Renal cortical epithelial cell (primary cell): ENCODE data around the gene GNAQ. TPM values are rescaled to one million over a fixed set of nuclear protein-coding genes. Genes with fewer than 3 reads are reported as not detected.

ENCODE experiments used
- DNase-seq: peaks from one replicate; pipeline ENCODE4 v3.0.0-alpha.2; 2011; ENCODE audit warnings: low read depth
- total RNA-seq: library from RNA; depleted of rRNA; stranded (reverse); fragments of >200 nt; gene quantifications from 2 replicates; pipeline ENCODE4 v1.2.3, GENCODE V29; 2014

The GNAQ gene
- total RNA-seq, 1 donor from 2014 or later: 65.6 TPM

- no peak for DNase-seq
Observed at GRCh38 chr9:77844415-77844814, 187.2 kb downstream of the GNAQ start.

DNA sequence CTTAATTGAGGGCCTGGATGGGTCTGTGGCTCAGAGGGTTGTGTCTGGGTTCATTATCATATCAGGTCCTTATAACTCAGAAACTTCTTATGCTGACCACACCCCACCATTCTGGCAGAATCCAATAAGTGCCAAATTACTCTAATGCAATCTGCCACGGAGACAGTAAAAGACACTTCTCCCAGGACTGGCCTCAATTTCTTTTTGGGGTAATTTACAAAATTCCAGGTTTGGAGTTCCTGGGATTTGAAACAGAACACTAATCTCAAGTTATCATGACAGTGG, 187.8 kb downstream of the GNAQ start:
- DNase-seq: no peak

DNA sequence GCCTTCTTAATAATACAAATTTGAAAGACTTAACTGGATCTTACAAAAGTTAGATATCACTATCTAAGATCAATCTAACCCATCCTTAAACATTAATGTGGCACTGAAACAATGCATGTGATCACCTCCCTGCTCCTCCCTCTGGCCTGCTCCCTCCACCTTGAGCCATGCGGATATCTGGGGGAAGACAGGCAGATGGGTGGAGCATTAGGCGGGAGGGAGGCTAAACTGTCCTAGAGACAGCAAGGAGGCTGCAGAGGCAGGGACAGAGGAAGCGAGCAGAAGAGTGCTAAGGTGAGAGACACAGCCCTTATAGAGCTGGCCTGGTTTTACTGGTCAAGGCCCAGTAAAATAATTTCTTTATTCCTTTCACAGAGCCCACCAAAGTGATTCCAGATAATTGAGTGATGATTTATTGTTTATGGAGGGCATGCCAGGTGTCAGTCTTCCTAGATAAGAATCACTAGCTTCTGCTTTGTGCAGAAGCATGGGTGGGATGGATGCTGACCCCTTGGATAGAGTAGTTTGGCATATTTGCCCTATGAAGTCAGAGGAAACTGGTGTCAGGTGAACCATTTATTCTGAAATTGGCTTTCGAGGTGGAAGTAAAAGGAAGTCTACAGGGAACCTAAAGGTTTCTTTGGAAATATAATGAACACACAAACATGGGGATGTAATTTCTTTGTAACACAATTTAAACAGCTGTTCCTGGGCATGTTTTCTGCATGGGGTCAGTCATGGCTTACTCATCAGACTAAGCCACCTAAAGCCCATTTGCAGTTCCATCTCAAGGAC, 188.3 kb downstream of the GNAQ start:
- no peak for DNase-seq

DNA sequence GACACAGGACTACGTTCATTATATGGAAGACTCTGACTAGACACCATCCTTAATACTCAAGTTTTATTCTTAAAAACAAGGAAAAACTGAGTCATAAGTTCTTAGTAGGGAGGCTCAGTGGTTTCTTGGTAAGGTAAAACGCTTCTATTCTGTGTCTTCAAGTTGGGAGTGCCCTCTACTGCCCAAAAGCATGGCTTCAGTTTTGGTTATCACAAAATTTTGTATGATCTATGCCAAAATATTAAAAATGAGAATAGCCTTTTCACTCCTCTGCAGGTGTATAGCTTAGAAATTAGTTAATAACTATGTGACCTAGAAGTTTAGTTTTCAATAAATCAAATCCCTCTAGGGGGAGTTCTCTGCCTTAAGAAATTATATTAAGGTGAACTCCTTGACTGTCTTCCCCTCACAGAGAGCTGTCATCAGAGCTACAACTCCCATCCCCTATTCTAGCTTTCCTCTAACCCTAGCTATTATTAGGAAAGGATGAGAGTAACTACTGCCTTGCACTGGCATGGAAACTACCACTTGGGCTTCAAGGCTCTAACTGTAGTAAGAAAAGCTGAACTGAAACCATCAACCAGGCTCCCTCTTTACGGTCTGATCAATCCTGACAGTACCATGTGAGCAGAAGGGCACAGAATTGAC, 189.7 kb downstream of the GNAQ start:
- no peak for DNase-seq

DNA sequence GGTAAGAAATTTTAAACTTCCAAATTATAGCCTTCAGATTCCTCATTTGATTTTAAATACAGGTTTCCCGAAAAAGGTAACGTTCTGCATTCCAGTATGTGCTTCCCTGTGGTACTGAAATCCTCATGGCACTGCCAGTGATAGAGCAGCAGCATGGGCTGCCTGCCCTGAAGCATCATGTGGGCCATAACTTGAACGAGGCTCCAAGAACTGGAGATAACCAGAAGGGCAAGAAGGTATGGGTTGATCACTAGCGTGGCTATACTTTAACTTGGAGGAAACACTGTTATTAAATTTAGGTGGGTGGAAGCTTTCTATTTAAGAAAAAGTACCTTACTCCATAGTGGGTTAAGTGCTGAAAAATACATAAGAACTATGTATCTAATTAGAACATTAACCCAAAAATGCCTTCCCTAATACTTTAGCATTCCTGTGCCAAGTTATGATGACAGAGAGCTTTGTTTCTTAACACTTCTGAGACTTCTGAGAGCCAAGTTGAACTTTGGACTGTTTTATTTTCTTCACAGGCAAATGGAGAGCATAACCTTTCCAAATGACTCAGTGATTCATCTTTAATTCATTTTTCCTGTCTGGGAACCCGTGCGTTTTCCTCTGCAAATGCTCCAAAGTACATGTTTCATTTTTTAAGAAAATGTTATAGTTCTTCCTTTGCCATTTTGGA, 192.0 kb downstream of the GNAQ start:
- peak; percentile 93 for DNase-seq

DNA sequence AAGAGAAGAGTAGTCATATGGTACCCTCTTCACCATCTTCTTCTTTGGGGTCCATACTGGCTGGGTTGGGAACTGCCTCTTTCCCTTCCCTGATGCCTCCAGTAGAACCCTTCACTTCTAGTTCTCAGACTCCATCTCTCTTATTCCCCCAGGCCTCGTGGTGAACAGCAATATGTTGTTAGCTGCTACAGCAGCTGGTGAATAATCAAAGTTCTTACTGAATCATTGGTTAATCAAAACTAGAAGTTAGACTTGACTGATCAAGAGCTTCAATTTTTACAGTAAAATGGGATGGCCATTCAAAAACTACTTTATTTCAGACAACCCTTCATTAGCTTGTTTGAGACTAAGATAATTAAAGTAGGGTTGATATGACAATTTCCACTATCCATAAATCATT, 192.6 kb downstream of the GNAQ start:
- DNase-seq: peak; percentile 77

GRCh38 chr9:77834898-77835488, 196.6 kb downstream of the GNAQ start:
- DNase-seq: no peak

- no peak for DNase-seq
Observed at GRCh38 chr9:77833561-77834429, 197.8 kb downstream of the GNAQ start.

- DNase-seq: no peak
Observed at GRCh38 chr9:77832639-77833038, 199.0 kb downstream of the GNAQ start.

DNA sequence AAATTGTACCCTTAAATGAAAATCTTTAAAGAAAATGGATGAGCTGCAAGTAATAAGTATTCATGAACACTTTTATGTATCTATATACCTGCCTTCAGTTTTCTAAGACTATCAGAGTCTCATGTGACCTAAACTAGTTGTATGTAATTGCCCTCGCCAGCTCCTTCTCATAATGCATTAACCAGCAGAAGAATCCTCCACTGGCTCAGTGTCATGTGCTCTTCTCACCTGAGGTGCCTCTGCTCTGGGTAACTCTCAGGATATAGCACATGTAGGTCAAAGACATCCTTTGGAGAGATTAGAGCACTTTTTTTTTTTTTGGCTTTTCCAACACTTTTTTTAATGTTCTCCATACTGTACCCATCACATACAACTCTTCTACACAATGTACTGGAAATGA, 199.8 kb downstream of the GNAQ start:
- no peak for DNase-seq

DNA sequence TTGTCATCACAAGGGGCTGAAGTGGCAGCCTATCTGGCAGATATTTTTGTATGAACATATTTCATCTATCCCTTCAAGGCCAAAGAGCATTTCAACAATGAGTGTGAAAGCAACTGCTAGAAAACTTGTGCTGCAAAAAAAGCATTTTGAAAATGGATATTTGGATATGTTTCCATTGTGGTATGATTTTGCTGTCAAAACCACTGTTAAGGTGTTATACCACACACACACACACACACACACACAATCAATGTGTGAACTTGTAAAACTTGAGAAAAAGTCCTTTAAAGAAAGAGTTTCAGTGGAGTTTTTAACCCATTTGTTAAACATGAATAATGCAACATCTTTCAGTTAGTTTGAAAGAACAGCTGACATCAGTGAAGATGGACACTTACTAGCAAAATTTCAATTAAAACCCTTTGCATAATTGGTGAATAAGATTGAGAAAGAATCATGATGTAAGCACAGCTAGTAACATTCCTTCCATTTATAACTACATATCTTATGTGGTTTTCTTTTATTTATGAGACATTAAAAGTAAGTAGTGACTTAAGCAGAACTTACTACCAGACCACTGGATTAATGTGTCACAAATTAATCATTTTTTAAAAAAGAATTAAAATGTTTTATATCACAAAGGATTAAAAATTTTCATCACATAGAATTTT, 200.9 kb downstream of the GNAQ start:
- DNase-seq: no peak

GRCh38 chr9:77829420-77829819, 202.2 kb downstream of the GNAQ start:
- no peak for DNase-seq

- no peak for DNase-seq
Observed at GRCh38 chr9:77827104-77827784, 204.4 kb downstream of the GNAQ start.

GRCh38 chr9:77826621-77827020, 205.0 kb downstream of the GNAQ start:
- peak; percentile 61 for DNase-seq

DNA sequence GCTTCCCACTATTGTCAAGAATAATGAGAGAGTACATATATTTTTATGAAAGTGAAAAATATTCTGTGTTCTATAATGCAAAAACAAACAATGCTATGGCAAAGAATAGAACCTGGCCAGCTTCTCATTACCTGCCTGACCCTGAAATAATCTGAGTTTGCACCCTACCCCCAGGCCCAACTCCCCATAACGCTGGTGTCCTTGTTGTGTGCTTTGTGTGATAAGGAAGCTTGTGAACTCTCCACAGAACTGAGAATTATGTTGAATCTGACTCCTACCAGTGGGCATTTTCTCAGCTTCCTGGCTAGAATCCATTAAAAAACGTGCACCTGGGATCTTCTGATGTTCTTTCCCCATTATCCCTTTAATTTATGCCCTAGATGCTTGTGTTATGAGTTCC, 205.5 kb downstream of the GNAQ start:
- DNase-seq: no peak

DNA sequence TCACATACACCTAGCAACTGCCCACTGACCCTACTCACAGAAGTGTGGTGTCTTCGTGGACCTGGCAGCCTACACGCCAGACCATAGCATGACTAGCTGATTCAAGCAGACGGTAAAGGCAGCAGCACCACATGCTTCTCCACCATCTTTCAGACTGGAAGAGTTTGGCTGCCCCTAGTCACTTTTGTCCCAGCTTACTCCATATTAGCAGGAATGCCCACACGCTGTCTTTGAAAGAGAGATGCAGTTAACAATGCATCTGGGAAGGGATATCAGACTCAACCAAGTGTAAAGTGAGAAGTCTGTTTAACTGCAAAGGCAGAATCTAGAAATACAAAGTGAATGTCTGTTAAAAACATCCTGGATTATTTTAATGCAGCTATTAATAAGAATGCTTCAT, 206.2 kb downstream of the GNAQ start:
- DNase-seq: no peak

DNA sequence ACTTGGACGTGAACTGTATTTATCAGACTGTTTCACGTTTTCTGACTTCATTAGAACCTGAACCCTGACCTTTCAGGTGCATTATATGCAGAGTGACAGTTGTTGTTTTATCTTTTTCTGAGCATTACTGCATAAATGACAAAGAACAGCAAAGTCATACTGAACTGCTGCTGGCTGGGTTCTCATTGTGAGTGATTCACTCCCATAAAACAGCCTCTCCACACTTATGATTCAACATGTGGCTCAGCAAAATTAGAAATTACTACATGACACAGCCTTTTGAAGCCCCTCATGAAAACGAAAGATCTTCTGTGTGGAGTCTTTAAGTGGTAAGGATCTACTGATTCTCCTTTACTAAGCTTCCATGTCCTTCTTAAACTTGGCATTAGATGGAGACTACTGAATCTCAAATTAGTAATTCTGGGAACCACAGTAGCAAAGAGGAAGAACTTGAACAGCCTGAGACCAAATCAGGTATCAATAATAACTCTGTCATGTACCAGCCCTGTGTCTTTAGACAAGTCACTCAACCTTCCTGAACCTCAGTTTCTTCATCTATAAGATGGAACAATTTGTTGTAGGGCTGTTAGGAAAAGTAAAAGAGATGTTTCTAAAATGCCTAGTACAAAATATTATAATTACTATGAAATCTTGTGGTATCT, 211.2 kb downstream of the GNAQ start:
- DNase-seq: peak; percentile 72

DNA sequence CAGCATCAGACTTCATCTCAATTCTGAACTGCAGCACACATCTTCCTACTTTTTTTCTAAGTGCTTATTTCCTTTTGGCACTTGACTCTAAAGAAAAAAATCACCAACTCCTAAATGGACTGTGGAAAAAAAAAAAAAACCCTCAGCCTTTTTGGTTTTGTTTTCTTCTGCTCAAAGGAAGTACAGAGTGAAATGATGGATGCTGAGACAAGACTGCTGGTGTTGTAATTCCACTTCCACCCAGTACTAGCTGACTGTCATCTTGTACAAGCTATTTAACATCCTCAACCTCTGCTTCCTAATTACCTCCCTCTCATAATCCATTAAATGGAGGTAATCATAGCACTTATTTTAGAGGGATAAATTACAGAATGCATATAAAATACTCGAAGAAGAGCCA, 212.0 kb downstream of the GNAQ start:
- no peak for DNase-seq

- no peak for DNase-seq
Observed at GRCh38 chr9:77817590-77818311, 213.9 kb downstream of the GNAQ start.
